GM12878 (cell line): ENCODE data around the gene VARS1.

Experiments
- CHD4 ChIP-seq: fragments of 200-600 bp; sonication (generic); IDR thresholded peaks from 2 replicates; pipeline ENCODE4 v1.6.1; 2016; ENCODE audit warnings: mild to moderate bottlenecking
- ESRRA ChIP-seq: IDR thresholded peaks from 2 replicates; pipeline ENCODE4 v1.6.1; 2012; ENCODE audit warnings: mild to moderate bottlenecking, low read length, improper control_type of control experiment
- ETV6 ChIP-seq, 2 experiments: fragments of 450-650 bp in 1 of 2; IDR thresholded peaks in 1 of 2; conservative IDR thresholded peaks in 1 of 2; 2 replicates each; pipeline ENCODE4 v1.6.1; 2014; ENCODE audit warnings: antibody characterized with exemption in 1 of 2, borderline replicate concordance in 1 of 2, low read depth in 1 of 2, mild to moderate bottlenecking in 1 of 2, moderate library complexity in 1 of 2
- GABPA ChIP-seq: IDR thresholded peaks from 2 replicates; pipeline ENCODE4 v1.6.1; 2014; ENCODE audit warnings: antibody characterized with exemption, low read depth, mild to moderate bottlenecking, inconsistent platforms
- HCFC1 ChIP-seq: fragments of 150-350 bp; IDR thresholded peaks from 2 replicates; pipeline ENCODE4 v1.6.1; 2014; ENCODE audit warnings: low read length
- IKZF1 ChIP-seq: fragments of 450-650 bp; conservative IDR thresholded peaks from 2 replicates; pipeline ENCODE4 v1.6.1; 2017; ENCODE audit warnings: antibody characterized with exemption, mild to moderate bottlenecking
- POLR2A ChIP-seq: IDR thresholded peaks from 2 replicates; pipeline ENCODE4 v1.6.1; 2011; ENCODE audit warnings: low read depth, mild to moderate bottlenecking, low read length
- RFX5 ChIP-seq: IDR thresholded peaks from 2 replicates; pipeline ENCODE4 v1.6.1; 2011; ENCODE audit warnings: low read depth, low read length, improper control_type of control experiment
- SP1 ChIP-seq: IDR thresholded peaks from one replicate; pipeline ENCODE4 v1.6.1; 2011; ENCODE audit warnings: low read depth, low read length
- ZNF24 ChIP-seq: fragments of 450-650 bp; IDR thresholded peaks from 2 replicates; pipeline ENCODE4 v1.6.1; 2017; ENCODE audit warnings: antibody characterized with exemption, mild to moderate bottlenecking
- ZNF274 ChIP-seq: IDR thresholded peaks from one replicate; pipeline ENCODE4 v1.8.0; 2011; ENCODE audit not compliant: insufficient read length, insufficient read depth
- TF ChIP-seq, protein P1 (sequence below), 3 experiments: IDR thresholded peaks in 2 of 3; conservative IDR thresholded peaks in 1 of 3; 2 replicates each; pipeline ENCODE4 v1.5.1; 2011; ENCODE audit warnings: low read depth in 3 of 3, low read length in 3 of 3, mild to moderate bottlenecking in 3 of 3, control low read depth in 2 of 3, moderate library complexity in 2 of 3, inconsistent platforms in 1 of 3, mixed read lengths in 1 of 3; ENCODE audit not compliant: control insufficient read depth in 2 of 3, insufficient read depth in 1 of 3; ENCODE audit errors: extremely low read depth in 1 of 3

DNA sequence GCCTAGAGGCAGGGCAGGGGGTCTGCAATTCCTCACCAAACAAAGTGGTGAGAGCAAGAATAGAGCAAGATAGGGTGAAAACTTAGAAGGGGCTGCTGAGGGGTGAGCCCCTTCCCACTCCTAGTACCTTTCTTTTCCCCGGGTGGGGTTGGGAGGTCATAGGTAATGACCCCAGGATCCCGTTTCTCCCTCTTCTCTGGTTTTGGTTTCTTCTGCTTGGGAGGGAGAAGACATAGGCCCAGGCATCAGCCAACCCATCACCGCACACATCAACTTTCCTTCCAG, 3.5 kb downstream of the VARS1 start:
- TF ChIP-seq POLR2A (no peak; the same call in 1 of the 2 replicates), ZNF24 (no peak), HCFC1 (no peak), CHD4 (no peak), GABPA (no peak), SP1 (no peak), ESRRA (no peak), IKZF1 (no peak), ETV6 (conservative IDR thresholded peaks at IDR 0.05 in 1 of 2, IDR thresholded peaks at IDR 0.05 in 1 of 2; ENCODE audit: borderline replicate concordance in 1 of 2, low read depth in 1 of 2) (no peak), ZNF274 (no peak), RFX5 (no peak)
- TF ChIP-seq, protein P1, sequence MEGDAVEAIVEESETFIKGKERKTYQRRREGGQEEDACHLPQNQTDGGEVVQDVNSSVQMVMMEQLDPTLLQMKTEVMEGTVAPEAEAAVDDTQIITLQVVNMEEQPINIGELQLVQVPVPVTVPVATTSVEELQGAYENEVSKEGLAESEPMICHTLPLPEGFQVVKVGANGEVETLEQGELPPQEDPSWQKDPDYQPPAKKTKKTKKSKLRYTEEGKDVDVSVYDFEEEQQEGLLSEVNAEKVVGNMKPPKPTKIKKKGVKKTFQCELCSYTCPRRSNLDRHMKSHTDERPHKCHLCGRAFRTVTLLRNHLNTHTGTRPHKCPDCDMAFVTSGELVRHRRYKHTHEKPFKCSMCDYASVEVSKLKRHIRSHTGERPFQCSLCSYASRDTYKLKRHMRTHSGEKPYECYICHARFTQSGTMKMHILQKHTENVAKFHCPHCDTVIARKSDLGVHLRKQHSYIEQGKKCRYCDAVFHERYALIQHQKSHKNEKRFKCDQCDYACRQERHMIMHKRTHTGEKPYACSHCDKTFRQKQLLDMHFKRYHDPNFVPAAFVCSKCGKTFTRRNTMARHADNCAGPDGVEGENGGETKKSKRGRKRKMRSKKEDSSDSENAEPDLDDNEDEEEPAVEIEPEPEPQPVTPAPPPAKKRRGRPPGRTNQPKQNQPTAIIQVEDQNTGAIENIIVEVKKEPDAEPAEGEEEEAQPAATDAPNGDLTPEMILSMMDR (IDR thresholded peaks at IDR 0.05 in 2 of 3, conservative IDR thresholded peaks at IDR 0.05 in 1 of 3; ENCODE audit: control insufficient read depth in 2 of 3, extremely low read depth in 1 of 3, insufficient read depth in 1 of 3, low read depth in 3 of 3, low read length in 3 of 3), result no peak
